Common myeloid progenitor, CD34-positive (primary cell): Measurements from ENCODE around the gene AQP12B.

Source experiments
- CTCF ChIA-PET: fragments of 350-600 bp; sonication (Branson Sonifier 250); formaldehyde crosslinking; loops from one replicate; lab custom pipeline; 2021; ENCODE audit warnings: antibody characterized with exemption; lab: Charles Lee
- POLR2A ChIA-PET: fragments of 350-600 bp; sonication (Branson Sonifier 250); formaldehyde crosslinking; loops from one replicate; lab custom pipeline; 2021; ENCODE audit warnings: antibody characterized with exemption; lab: Charles Lee
- DNase-seq, 3 donors: peaks; one replicate each; pipeline versions ENCODE4 v3.0.0 to v3.0.0-alpha.2; 2013
- H3K27ac ChIP-seq, 2 experiments: 1 replicate in 1 of 2; 2 replicates in 1 of 2; pipeline ENCODE4 v1.7.0; 2013; ENCODE audit warnings: inconsistent platforms in 2 of 2, low read length in 2 of 2, mild to moderate bottlenecking in 2 of 2, low read depth in 1 of 2, moderate library complexity in 1 of 2; ENCODE audit not compliant: severe bottlenecking in 2 of 2, insufficient read depth in 1 of 2, poor library complexity in 1 of 2
- H3K27me3 ChIP-seq, 5 experiments: replicated peaks in 2 of 5; 1 replicate in 3 of 5; 2 replicates in 2 of 5; pipeline versions ENCODE4 v1.6.1 to v1.7.0; 2013; ENCODE audit warnings: low read length in 4 of 5, mild to moderate bottlenecking in 2 of 5, moderate library complexity in 2 of 5, inconsistent platforms in 1 of 5; ENCODE audit not compliant: insufficient read depth in 5 of 5, control insufficient read depth in 4 of 5
- H3K36me3 ChIP-seq, 4 experiments: 1 replicate in 2 of 4; 2 replicates in 2 of 4; pipeline versions ENCODE4 v1.6.1 to v1.7.0; 2013; ENCODE audit warnings: low read length in 3 of 4, control low read depth in 1 of 4, mild to moderate bottlenecking in 1 of 4; ENCODE audit not compliant: control insufficient read depth in 4 of 4, insufficient read depth in 4 of 4
- H3K4me1 ChIP-seq, 4 experiments: 1 replicate in 3 of 4; 2 replicates in 1 of 4; pipeline versions ENCODE4 v1.6.1 to v1.7.1; 2013; ENCODE audit warnings: low read length in 3 of 4, mild to moderate bottlenecking in 3 of 4, control low read depth in 1 of 4, inconsistent platforms in 1 of 4, moderate library complexity in 1 of 4; ENCODE audit not compliant: control insufficient read depth in 4 of 4, insufficient read depth in 4 of 4; ENCODE audit errors: control extremely low read depth in 1 of 4
- H3K4me3 ChIP-seq, 7 experiments: 1 replicate in 4 of 7; 2 replicates in 3 of 7; pipeline versions ENCODE4 v1.5.1 to v1.7.0; 2013; ENCODE audit warnings: mild to moderate bottlenecking in 7 of 7, low read length in 6 of 7, moderate library complexity in 6 of 7, inconsistent platforms in 2 of 7, low read depth in 2 of 7, control low read depth in 1 of 7; ENCODE audit not compliant: insufficient read depth in 4 of 7, control insufficient read depth in 1 of 7; ENCODE audit errors: extremely low read depth in 1 of 7
- H3K9me3 ChIP-seq, 5 experiments: 1 replicate in 4 of 5; 2 replicates in 1 of 5; pipeline versions ENCODE4 v1.6.1 to v1.7.1; 2013; ENCODE audit warnings: low read length in 4 of 5, mild to moderate bottlenecking in 2 of 5, inconsistent platforms in 1 of 5, low read depth in 1 of 5, moderate library complexity in 1 of 5; ENCODE audit not compliant: control insufficient read depth in 4 of 5, insufficient read depth in 2 of 5; ENCODE audit errors: control extremely low read depth in 1 of 5
- WGBS: methylation state at CpG from one replicate; pipeline ENCODE4 v1.1.5; 2013; ENCODE audit not compliant: insufficient coverage; 5-methylcytosine and 5-hydroxymethylcytosine counted together

The AQP12B gene

DNA sequence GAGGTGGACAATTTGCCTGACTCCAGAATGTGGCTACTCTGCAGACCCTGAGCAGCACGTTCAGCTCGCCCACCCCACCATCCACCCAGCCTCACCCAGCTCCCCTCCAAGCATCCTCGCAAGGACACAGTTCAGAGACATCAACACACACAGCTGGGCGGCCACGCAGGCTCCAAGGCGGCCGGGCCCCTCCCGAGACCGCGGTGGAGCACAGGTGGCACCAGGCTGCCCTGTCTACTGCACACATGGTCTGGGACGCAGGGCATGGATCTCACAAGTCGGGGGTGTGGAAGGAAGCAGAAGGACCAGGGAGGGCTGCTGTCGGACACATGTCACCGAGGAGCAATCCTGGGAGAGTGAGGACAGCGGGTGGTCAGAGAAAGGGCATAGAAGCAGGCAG is 45.2 kb upstream of the AQP12B start:
- ChIA-PET POLR2A (no interaction called here), CTCF (no interaction called here)
- Histone ChIP-seq H3K27me3 (peaks cover 0 to 3% (median 0%) of the 10 kb centered on the region in 5 experiments), H3K36me3 (no peaks in the 10 kb centered on the region), H3K9me3 (no peaks in the 10 kb centered on the region), H3K4me1 (no peaks in the 10 kb centered on the region), H3K27ac (no peak overlapping the region), H3K4me3 (no peak overlapping the region)
- WGBS: 98% methylated on average over 9 of the region's 15 CpGs
- DNase-seq: no peak

DNA sequence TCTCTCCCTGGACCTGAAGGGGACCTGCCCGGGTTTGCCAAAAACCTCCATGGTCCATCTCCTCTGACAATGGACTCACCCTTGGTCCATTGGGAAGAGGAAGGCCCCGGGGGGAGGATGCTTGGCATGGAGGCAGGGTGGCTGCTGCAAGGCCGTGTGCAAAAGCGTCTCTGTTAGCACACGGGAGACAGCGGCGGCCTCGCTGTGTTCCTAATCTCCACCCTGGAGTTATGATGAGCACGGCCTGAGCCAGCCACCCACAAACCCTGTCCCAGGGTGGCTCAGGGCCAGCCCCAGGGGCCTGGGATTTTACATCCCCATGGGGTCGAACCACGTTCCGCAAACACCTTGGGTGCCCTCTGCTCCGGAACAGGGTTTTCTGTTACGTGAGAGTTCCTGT is 44.8 kb upstream of the AQP12B start:
- CTCF ChIA-PET: no interaction called here
- H3K36me3 ChIP-seq: no peaks in the 10 kb centered on the region
- WGBS: 73% methylated on average over 9 of the region's 14 CpGs

GRCh38 chr2:240726876-240727275 is 44.2 kb upstream of the AQP12B start:
- no peaks in the 10 kb centered on the region for H3K9me3 ChIP-seq
- no peaks in the 10 kb centered on the region for H3K36me3 ChIP-seq
- no peaks in the 10 kb centered on the region for H3K4me1 ChIP-seq
- no peak overlapping the region for H3K27ac ChIP-seq
- peaks cover 0 to 3% (median 0%) of the 10 kb centered on the region in 5 experiments for H3K27me3 ChIP-seq
- no peak overlapping the region for H3K4me3 ChIP-seq
- ChIA-PET POLR2A (no interaction called here), CTCF (interaction anchor here (0.5 kb wide), 1 partner anchor 60 kb away, joined by 3 read pairs; no protein-coding TSS in a partner anchor)
- 96% methylated on average over 11 of the region's 14 CpGs for WGBS
- no peak for DNase-seq

More for the DNA sequence above, 44.8 kb upstream of the AQP12B start:
- Histone ChIP-seq H3K9me3 (no peaks in the 10 kb centered on the region), H3K27me3 (peaks cover 0 to 3% (median 0%) of the 10 kb centered on the region in 5 experiments), H3K4me1 (no peaks in the 10 kb centered on the region), H3K4me3 (no peak overlapping the region), H3K27ac (no peak overlapping the region)
- DNase-seq: no peak
- POLR2A ChIA-PET: no interaction called here

- H3K27me3 ChIP-seq: peaks cover 0 to 2% (median 0%) of the 10 kb centered on the region in 5 experiments
- ChIA-PET POLR2A (no interaction called here), CTCF (no interaction called here)
- H3K4me1 ChIP-seq: no peaks in the 10 kb centered on the region
- no peak for DNase-seq
- no peaks in the 10 kb centered on the region for H3K36me3 ChIP-seq
- H3K27ac ChIP-seq: no peak overlapping the region
- WGBS: 86% methylated on average over 6 of the region's 7 CpGs
- no peak overlapping the region for H3K4me3 ChIP-seq
- no peaks in the 10 kb centered on the region for H3K9me3 ChIP-seq
Measured at GRCh38 chr2:240725671-240726070, 43.0 kb upstream of the AQP12B start.

GRCh38 chr2:240725266-240725665 is 42.6 kb upstream of the AQP12B start:
- Histone ChIP-seq H3K4me3 (no peak overlapping the region), H3K27me3 (peaks cover 0 to 1% (median 0%) of the 10 kb centered on the region in 5 experiments), H3K36me3 (no peaks in the 10 kb centered on the region), H3K27ac (no peak overlapping the region), H3K9me3 (no peaks in the 10 kb centered on the region), H3K4me1 (no peaks in the 10 kb centered on the region)
- POLR2A ChIA-PET: no interaction called here
- no peak for DNase-seq
- CTCF ChIA-PET: no interaction called here
- WGBS: 95% methylated on average over 11 of the region's 12 CpGs

GRCh38 chr2:240724431-240724830 is 41.7 kb upstream of the AQP12B start:
- Histone ChIP-seq H3K27me3 (peaks cover 0 to under 1% (median 0%) of the 10 kb centered on the region in 5 experiments), H3K4me1 (no peaks in the 10 kb centered on the region), H3K4me3 (no peak overlapping the region), H3K36me3 (no peaks in the 10 kb centered on the region), H3K9me3 (no peaks in the 10 kb centered on the region), H3K27ac (no peak overlapping the region)
- WGBS: 98% methylated on average over 8 of the region's 10 CpGs
- ChIA-PET POLR2A (no interaction called here), CTCF (no interaction called here)
- no peak for DNase-seq

GRCh38 chr2:240723851-240724250 is 41.2 kb upstream of the AQP12B start:
- Histone ChIP-seq H3K4me3 (no peak overlapping the region), H3K4me1 (no peaks in the 10 kb centered on the region), H3K27ac (no peak overlapping the region), H3K9me3 (no peaks in the 10 kb centered on the region), H3K27me3 (no peaks in the 10 kb centered on the region), H3K36me3 (no peaks in the 10 kb centered on the region)
- DNase-seq: no peak
- ChIA-PET POLR2A (no interaction called here), CTCF (no interaction called here)
- 98% methylated on average over 9 of the region's 9 CpGs for WGBS
